H1 (cell line): ENCODE results near the gene MRAP2. TPM values are rescaled to one million over a fixed set of nuclear protein-coding genes. Genes with fewer than 3 reads are reported as not detected.

Experiments
- BCL11A ChIP-seq, 2 experiments: IDR thresholded peaks; one replicate each; pipeline ENCODE4 v1.6.1; 2011; ENCODE audit warnings: low read depth in 2 of 2, low read length in 2 of 2, mild to moderate bottlenecking in 2 of 2
- RAD21 ChIP-seq, 2 experiments: IDR thresholded peaks in 1 of 2; conservative IDR thresholded peaks in 1 of 2; 2 replicates each; pipeline ENCODE4 v1.6.1; 2011; ENCODE audit warnings: low read depth in 2 of 2, low read length in 2 of 2, improper control_type of control experiment in 1 of 2, inconsistent platforms in 1 of 2, mild to moderate bottlenecking in 1 of 2, moderate library complexity in 1 of 2
- RNF2 ChIP-seq: fragments of 200-900, 300-1000 bp; sonication (generic); IDR thresholded peaks from 2 replicates; pipeline ENCODE4 v1.7.1; 2016; ENCODE audit warnings: borderline replicate concordance, low read depth, mild to moderate bottlenecking, antibody characterized with exemption, low read length; ENCODE audit not compliant: poor library complexity, severe bottlenecking; ENCODE audit errors: missing control alignments
- SUZ12 ChIP-seq: fragments of 200-600 bp; sonication (generic); IDR thresholded peaks from 2 replicates; pipeline ENCODE4 v1.6.1; 2012; ENCODE audit warnings: mild to moderate bottlenecking, inconsistent platforms, low read length, moderate library complexity, mixed read lengths
- TBP ChIP-seq: IDR thresholded peaks from 2 replicates; pipeline ENCODE4 v1.6.1; 2011; ENCODE audit warnings: low read depth, low read length, improper control_type of control experiment
- TEAD4 ChIP-seq: IDR thresholded peaks from 2 replicates; pipeline ENCODE4 v1.6.1; 2012; ENCODE audit warnings: low read depth, low read length, inconsistent platforms, mixed read lengths
- polyA plus RNA-seq, 7 experiments: library from polyadenylated mRNA; depleted of rRNA in 3 of 7; stranded (reverse) in 5 of 7; unstranded in 2 of 7; fragments of >200 nt in 5 of 7; fragments of 200-250 nt in 2 of 7; gene quantifications; 1 replicate in 5 of 7; 2 replicates in 1 of 7; 4 replicates in 1 of 7; pipeline versions ENCODE4 v1.2.1 to v1.2.3, GENCODE V29; 2011 to 2013; ENCODE audit warnings: missing spikeins in 2 of 7, mixed read lengths in 2 of 7
- total RNA-seq: library from RNA; stranded (reverse); fragmentation: NEBNext Ultra II Directional; extraction: Animal tissue kit (Norgen Biotek cat#: 25700); gene quantifications from 2 replicates; pipeline ENCODE4 v1.2.1, GENCODE V29; 2021
- TF ChIP-seq, protein P1 (sequence below): IDR thresholded peaks from 2 replicates; pipeline ENCODE4 v1.6.1; 2011; ENCODE audit warnings: low read length, improper control_type of control experiment

The MRAP2 gene
- total and polyA plus RNA-seq, 2 of the 8 experiments (the other 6 are each of a cell fraction or from before 2014, with no cell fraction given): 5.0 to 11.0 TPM

DNA sequence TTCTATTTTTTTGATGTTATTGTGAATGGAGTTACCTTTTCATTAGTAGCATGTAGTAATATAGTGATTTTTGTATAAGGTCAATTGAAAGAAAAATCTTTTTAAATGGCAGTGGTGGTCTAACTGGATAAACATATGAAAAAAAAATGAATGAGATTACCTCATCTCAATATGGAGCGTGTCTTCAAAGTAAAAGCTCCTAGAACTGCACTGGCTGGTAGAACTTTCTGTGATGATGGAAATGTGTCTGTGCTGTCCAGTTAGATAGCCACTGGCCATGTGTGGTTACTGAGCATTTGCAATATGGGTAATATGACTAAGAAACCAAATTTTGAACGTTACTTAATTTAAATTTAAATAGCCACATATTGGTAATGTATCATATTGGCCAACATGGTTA, 44.1 kb downstream of the MRAP2 start (continued):
- TF ChIP-seq, protein P1, sequence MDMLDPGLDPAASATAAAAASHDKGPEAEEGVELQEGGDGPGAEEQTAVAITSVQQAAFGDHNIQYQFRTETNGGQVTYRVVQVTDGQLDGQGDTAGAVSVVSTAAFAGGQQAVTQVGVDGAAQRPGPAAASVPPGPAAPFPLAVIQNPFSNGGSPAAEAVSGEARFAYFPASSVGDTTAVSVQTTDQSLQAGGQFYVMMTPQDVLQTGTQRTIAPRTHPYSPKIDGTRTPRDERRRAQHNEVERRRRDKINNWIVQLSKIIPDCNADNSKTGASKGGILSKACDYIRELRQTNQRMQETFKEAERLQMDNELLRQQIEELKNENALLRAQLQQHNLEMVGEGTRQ: no peak
- TF ChIP-seq BCL11A (IDR thresholded peaks at IDR 0.05; ENCODE audit: low read depth in 2 of 2, low read length in 2 of 2) (no peak), TEAD4 (no peak), RAD21 (IDR thresholded peaks at IDR 0.05 in 1 of 2, conservative IDR thresholded peaks at IDR 0.05 in 1 of 2; ENCODE audit: low read depth in 2 of 2, low read length in 2 of 2) (no peak), TBP (no peak), RNF2 (no peak), SUZ12 (no peak)
